VCaP (cell line): ENCODE data around the gene LRRC27.

ENCODE experiments used
- H3K27ac ChIP-seq: fragments of 450-650 bp; 2 replicates; pipeline ENCODE4 v1.5.1; 2017
- CTCF ChIP-seq: fragments of 450-650 bp; conservative IDR thresholded peaks from 2 replicates; pipeline ENCODE4 v1.5.1; 2017; ENCODE audit warnings: mild to moderate bottlenecking, moderate library complexity

Gene LRRC27

GRCh38 chr10:132427006-132427771 is 95.2 kb downstream of the LRRC27 start:
- TF ChIP-seq CTCF, result no peak
- no peak overlapping the region for H3K27ac ChIP-seq

GRCh38 chr10:132427939-132428367 is 96.0 kb downstream of the LRRC27 start:
- TF ChIP-seq CTCF, result no peak
- no peak overlapping the region for H3K27ac ChIP-seq

GRCh38 chr10:132428486-132428995 is 96.5 kb downstream of the LRRC27 start:
- no peak for TF ChIP-seq CTCF
- H3K27ac ChIP-seq, result no peak overlapping the region
